ENCODE measurements around the gene CD19. TPM values are rescaled to one million over a fixed set of nuclear protein-coding genes. Genes with fewer than 3 reads are reported as not detected.
"Not testable (repeated sequence)": the region's sequence is repeated elsewhere in the genome, so short reads cannot be mapped to it uniquely, and the experiment has no call there.

CD19 gene
- total RNA-seq, 1 donor from 2014 or later, result not detected

DNA sequence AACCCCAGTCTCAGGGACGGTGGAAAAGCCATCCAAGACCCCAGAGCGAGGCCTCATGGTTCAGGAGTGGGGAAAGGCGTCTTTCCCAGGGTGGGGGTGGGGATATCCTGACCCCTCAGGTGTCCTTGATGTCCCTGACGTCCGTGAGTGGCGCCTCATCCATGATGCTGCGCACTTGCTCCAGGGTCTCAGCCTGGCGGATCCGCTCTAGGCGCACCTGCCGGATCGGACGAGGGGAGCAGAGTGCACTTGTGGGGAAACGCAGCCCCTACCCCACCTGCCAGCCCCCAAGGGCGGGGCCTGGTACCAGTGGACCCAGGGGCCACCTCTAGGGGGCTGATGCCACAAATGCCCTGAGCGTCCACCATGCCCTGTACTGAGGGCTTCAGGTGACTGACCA lies 26.9 kb upstream of the CD19 start:
- ATAC-seq (ENCODE audit: poor library complexity), result no peak
- intact Hi-C loops (cut with DNase I), result no loop called here
- no peak for DNase-seq

DNA sequence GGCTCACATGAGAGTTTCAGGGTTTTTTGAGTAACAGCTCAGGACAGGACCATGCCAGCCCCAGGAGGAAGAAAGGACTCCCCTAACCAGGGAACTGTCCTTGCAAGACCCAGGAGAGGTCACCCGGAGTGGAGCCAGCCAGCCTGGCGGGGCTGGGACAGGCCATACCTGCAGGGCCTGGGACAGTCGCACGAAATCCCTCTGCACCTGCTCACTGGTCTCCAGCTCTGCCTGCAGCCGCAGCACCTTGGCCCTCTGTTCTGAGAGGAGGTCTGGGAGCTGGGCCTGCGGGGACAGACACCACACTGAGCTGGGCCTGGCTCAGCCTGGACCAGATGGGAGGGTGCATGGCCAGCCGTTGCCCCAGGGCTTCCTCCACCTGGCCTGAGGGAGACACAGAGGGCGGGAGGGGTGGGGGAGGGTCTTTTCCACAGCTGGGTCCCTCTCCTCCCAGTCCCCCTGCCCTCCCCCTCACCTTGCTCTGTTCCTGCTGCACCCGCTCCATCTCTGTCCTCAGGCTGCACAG lies 26.5 kb upstream of the CD19 start:
- ATAC-seq (ENCODE audit: poor library complexity) (no peak), DNase-seq (no peak)
- intact Hi-C loops (cut with DNase I), result no loop called here

DNA sequence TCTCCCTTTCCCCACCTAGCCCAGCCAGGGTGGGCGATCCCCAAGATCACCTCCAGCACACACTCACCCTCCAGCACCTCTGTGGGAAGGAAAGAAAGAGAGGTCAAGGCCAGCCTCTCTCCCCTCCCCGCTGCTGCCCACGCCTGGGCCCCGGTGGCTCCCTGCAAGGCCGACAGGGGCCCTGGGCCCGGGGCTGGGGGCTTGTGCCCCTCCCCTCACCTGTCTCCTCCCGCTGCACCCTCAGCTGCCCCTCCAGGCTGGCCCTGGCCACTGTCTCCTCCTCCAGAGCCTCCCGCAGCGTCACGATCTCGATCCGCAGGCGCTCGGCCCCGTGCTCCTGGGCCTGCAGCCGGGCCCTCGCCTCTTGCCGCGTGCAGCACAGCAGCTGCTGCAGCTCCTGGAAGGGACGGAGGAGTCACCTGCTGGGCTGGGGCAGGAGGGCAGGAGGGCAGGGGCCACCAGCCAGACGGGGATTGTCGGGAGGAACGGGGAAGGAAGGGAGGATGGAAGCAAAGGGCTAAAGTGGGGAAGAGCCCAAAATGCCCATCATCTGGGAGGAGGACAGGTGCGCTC lies 25.9 kb upstream of the CD19 start:
- intact Hi-C loops (cut with DNase I), result no loop called here
- DNase-seq, result no peak
- ATAC-seq (ENCODE audit: poor library complexity), result no peak

DNA sequence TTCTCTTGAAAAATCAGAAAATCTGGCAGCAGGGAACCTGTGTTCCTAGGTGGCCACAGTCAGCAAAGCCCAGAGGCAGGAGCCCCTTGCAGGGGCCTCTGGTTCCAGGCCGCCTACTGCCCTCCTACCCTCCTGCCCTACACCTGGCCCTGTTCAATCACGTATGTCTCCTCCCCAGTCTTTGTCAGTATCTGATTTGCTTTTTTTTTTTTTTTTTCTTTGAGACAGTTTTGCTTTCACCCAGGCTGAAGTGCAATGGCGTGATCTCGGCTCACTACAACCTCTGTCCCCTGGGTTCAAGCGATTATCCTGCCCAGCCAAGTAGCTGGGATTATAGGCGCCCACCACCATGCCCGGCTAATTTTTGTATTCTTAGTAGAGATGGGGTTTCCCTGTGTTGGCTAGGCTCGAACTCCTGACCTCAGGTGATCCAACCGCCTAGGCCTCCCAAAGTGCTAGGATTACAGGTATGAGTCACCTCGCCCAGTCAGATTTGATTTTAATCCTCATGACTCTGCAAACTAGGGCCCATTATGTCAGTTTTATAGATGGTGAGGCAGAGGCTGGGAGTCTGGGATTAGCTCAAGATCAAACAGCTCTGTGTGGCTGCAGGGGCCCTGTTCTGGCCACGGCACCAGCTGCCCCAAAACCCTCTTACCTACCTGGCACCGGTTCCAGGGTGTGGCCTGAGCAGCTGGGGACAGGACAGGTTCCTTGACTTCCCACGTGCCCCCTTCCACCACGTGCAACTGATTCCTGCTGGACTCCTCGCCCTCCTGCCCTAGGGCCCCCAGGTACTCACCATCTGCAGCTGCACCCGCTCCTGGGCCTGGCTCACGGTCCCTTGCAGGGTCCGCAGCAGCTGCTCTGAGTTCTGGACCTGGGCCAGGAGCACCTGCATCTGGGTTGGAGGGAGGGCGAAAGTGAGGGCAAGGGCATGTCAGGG lies 21.4 kb upstream of the CD19 start:
- DNase-seq (no peak), ATAC-seq (ENCODE audit: poor library complexity) (no peak)
- intact Hi-C loops (cut with DNase I), result no loop called here

DNA sequence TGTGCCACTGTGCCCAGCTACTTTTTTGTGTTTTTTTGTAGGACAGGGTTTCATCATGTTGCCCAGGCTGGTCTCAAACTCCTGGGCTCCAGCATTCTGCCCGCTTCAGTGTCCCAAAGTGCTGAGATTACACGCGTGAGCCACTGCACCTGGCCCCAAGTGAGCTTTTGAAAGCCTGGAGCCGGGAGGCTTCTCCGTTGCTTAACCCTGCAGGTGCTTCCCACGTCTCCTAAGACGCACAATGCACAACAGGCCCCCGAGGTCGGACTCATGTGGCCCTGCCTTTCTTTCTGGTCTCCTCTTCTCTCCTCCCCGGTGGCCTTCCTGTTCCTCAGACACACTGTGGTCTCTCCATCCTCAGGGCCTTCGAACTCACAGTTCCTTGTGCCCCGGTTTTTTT lies 19.2 kb upstream of the CD19 start:
- intact Hi-C loops (cut with DNase I), result no loop called here
- ATAC-seq (ENCODE audit: poor library complexity) (no peak), DNase-seq (no peak)

DNA sequence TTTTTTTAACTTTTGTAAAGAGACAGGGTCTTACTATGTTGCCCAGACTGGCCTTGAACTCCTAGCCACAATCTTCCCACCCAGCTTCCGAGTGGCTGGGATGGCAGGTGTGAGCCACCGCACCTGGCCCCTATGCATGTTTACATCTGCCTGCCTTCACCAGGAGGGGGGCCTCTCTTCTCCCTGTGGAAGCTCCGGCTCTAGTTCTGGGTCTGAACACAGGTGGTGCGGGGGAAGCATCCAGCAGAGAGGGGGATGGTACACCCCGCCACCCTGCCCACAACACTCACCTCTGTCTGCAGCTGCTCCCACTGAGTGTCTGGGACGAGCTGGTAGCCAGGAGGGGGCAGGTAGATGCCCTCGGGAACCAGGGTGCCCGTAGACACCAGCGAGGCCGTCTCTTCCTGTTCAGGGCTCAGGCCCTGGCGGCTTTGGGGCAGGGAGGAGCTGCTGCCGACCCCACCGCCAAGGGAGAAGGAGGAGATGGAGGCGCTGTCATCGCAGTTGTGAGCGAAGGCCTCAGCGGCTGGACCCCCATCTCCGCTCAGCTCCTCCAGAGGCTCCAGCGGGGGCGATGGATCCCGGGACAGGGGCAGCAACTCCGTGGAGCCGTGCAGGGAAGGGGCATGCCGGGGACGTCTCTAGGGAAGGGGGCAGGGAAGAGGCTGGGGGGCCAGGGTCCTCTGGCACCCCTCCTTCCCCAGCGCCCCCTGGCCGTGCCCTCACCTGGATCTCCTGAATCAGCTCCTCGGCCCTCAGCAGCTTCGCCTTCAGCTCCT lies 17.6 kb upstream of the CD19 start:
- DNase-seq (no peak), ATAC-seq (ENCODE audit: poor library complexity) (no peak)
- intact Hi-C loops (cut with DNase I), result no loop called here

DNA sequence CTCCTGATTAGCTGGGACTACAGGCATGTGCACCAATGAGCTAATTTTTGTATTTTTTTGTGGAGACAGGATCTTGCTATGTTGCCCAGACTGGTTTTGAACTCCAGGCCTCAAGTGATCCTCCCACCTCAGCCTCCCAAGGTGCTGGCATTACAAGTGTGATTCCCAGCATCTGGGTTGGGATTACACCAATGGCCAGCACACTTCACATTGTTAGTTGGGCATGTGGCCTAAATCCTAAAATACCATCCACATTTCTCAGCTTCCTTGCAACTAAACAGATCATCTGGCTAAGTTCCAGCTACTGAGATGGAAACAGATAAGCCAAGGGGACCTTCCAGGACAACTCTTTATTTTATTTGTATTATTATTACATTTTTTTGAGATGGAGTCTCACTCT lies 16.6 kb upstream of the CD19 start:
- no peak for DNase-seq
- intact Hi-C loops (cut with DNase I), result no loop called here
- ATAC-seq (ENCODE audit: poor library complexity), result no peak

DNA sequence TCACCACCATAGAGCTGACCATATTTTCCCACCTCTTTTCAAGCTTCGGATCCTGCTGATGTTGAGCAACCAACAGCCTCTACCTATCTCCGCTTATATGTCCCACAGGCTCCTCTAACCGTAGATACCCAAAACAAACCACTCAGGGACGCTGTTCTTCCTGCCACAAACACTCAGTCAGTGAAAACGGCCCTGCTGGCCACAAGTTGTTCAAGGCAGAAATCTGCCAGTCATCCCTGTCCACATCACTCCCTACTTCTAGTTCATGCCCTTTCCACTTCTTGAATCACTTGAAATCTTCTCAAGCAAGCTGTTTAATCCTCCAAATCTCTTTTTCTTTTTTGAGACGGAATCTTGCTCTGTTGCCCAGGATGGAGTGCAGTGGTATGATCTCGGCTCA lies 14.7 kb upstream of the CD19 start:
- intact Hi-C loops (cut with DNase I), result no loop called here
- DNase-seq (no peak), ATAC-seq (ENCODE audit: poor library complexity) (no peak)

DNA sequence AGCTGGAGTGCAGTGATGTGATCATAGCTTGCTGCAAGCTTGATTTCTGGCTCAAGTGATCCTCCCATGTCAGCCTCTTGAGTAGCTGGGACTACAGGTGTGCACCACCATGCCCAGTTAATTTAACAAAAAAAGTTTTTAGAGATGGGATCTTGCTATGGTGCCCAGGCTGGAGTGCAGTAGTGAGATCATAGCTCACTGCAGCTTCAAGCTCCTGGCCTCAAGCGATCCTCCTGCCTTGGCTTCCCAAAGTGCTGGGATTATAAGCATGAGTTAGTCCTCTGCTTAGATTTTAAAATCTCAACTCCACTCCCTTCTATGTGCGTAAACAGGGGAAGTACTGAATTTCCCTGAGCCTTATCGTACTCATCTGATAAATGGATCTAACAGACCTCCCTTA lies 13.1 kb upstream of the CD19 start:
- no peak for ATAC-seq (ENCODE audit: poor library complexity)
- intact Hi-C loops (cut with DNase I), result no loop called here
- no peak for DNase-seq

DNA sequence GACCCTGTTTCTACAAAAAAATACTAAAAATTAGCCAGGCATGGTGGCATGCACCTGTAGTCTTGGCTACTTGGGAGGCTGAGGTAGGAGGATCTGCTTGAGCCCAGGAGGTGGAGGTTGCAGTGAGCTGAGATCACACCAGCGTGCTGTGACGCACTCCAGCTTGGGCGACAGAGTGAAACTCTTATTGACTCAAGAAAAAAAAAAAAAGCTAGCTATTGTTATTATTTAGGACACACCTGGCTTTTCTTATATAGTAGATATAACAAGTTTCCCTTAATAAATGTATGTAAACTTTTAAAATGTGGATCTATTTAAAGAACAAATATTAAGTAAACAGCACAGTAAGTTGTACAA lies 8.6 kb upstream of the CD19 start:
- DNase-seq, result no peak
- intact Hi-C loops (cut with DNase I), result no loop called here
- ATAC-seq (ENCODE audit: poor library complexity), result no peak

DNA sequence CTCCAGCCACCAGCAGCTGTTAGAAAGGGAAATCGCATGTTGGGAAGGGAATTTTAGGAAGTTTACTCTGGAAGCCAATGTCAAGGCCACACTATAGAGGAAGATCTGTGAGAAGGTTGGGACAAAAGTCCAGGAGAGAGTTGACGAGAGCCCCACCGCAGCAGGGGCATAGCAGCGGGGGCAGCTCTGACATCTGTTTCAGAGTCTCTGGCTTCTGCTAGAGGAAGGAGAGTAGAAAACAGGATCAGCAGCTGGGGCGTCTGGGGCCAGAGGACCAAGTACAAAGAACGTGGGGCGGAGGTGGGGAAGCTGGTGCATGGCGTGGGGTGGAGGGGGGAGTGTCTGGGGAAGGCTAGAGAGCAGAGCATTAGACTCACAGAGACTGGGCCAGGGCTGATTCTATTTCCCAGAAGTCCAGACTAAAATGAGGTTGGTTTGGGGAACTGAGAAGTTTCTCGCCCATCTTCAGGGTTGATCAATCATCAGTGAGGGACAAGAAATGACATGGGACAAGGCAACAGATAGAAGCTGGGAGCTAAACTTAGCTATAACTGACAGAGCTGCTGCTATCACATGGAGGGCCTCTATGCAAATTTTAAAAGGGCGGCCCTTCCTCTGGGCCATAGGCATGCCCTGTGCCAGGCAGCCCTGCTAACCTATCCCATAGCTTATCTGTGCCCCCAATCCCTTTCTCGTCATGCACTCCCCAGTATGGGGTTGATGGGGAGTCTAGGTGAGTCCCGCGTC lies 7.9 kb upstream of the CD19 start:
- ATAC-seq (ENCODE audit: poor library complexity) (no peak), DNase-seq (no peak)
- intact Hi-C loops (cut with DNase I), result no loop called here

DNA sequence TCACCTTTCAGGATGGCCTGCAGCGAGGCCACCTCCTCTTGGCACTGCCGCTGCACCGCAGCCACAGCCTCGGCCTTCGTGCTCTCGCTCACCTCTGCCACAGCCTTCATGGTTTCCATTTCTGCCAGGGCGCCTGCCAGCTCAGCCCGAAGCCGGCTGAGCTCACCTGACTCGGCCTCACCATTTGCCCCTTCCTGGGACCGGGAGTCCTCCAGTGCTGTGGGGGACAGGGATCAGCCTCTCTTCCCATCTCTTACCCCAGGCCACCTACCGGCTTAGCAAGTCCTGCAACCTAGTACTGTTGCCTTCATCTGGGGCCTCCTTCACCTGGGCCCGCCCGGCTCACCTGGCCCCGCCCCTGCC lies 7.4 kb upstream of the CD19 start:
- no peak for ATAC-seq (ENCODE audit: poor library complexity)
- DNase-seq, result no peak
- intact Hi-C loops (cut with DNase I), result no loop called here

DNA sequence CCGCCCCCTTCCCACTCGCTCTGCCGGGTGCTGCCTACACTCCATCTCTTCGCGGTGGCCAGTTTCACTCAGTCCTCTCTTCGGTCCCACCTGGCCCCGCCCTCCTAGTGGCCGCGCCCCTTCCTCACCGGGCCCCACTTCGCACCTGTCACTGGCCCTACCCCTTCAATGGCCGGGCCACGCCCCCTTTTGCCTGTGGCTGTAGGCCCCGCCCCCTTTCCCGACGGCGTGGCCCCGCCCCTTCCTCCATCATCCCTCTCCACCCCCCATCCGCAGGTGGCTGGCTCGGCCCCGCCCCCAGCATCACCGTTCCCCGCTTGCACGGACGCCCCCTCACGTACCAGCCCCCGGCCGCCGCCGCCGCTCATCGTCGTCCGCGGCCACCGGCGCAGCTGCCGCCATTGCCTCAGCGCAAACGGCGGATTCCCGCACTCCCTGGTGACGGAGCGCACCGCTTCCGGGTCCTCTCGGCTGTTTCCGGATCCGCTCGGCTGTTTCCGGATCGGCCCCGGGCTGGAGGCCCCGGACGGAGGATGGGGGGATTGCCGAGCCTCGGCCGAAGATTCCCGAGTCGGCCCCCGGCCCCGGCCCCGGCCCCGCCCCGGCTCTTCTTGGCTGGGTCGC lies 6.9 kb upstream of the CD19 start, which contains the start of gene RABEP2:
Gene RABEP2 (minus strand): TSS at position 477 of the 624 bp plus-strand sequence. CDS start 75 bp downstream, at position 402.
- peak; percentile 96 for DNase-seq
- intact Hi-C loops (cut with DNase I), result no loop called here
- peak; percentile 96 for ATAC-seq (ENCODE audit: poor library complexity)

DNA sequence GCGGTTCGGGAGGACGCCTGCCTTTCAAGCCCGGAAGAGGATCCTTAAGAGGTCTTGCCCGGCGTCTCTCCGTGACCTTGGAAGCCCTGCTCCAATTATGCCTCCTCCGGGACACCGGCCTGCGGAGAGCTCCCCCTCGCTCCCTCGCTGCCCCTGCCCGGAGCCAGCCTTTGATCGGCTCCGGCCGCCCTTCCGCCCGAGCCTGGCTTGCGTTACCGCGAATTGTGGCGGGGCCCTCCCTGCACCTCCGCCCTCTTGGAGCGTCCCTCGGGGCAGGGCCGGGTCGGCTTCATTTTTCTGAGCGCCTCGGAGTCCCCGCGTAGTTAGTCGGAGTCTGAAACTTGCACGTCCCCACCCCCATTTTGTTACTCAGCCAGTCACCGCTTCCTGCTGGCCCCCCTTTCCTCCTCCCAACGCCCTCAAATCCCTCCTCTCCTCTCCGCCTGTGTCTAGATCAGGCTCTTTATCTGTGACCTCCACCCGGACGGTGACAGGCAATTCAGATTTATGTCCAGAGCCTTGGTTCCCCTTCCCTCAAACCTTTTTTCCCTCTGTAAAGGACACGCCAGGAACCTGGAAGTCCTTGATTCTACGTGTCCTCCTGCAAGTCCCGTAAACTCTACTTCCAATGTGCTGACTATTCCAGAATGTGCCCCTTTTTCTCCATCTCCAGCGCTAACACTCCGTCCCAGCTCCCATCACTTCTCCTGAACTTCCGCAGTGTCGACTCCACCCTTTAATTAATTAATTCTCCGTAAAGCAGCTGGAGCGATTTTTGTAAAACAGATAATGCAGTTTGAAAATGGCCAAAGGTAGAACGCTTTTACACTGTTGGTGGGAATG lies 6.2 kb upstream of the CD19 start:
- intact Hi-C loops (cut with DNase I), result no loop called here

DNA sequence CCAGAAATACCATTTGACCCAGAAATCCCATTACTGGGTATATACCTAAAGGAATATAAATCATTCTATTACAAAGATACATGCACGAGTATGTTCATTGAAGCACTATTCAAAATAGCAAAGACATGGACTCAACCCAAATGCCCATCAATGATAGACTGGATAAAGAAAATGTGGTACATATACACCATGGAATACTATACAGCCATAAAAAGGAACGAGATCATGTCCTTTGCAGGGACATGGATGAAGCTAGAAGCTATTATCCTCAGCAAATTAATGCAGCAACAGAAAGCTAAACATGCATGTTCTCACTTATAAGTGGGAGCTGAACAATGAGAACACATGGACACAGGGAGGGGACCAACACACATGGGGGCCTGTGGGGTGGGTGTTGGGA lies 5.5 kb upstream of the CD19 start:
- DNase-seq; ATAC-seq (ENCODE audit: poor library complexity); intact Hi-C loops (cut with DNase I): not testable (repeated sequence)

More for the DNA sequence above, 6.2 kb upstream of the CD19 start:
- DNase-seq (peak; percentile 89), ATAC-seq (ENCODE audit: poor library complexity) (peak; percentile 75)

DNA sequence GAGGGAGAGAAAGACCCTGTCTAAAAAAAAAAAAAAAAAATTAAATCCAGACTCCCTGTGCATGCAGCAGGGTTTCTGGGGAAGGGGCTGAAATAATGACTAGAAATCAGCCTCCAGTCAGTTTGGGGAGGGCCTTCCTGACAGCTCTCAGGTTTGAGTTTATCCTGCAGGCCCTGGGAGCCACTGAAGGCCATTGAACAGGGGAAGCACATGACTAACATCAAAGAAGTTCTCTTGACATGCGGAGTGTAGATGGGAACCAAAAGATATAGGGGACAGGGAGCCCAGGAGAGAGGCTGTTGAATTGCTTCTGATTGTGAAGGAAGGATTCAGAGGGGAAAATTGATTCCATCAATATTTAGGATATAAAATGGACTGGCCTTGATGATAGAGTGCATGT lies 4.0 kb upstream of the CD19 start:
- ATAC-seq (ENCODE audit: poor library complexity) (no peak), DNase-seq (no peak)
- intact Hi-C loops (cut with DNase I), result no loop called here

DNA sequence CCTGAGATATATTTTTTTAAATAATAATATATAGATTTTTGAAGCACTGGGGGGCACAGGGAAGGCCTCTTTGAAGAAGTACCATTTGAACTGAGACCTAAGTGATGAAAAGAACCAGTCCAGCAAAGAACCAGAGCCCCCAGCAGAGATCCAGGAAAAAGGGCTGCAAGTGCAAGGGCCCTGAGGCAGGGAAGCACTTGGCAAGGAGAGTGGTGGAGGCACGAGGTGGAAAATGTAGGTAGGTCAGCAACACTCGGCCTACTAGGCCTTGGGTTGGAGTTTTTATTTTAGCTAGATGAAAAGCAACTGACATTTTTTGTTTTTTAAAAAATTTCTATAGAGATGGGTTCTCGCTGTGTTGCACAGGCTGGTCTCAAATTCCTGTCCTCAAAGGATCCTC lies 1.6 kb upstream of the CD19 start:
- intact Hi-C loops (cut with DNase I), result no loop called here
- no peak for DNase-seq
- no peak for ATAC-seq (ENCODE audit: poor library complexity)

DNA sequence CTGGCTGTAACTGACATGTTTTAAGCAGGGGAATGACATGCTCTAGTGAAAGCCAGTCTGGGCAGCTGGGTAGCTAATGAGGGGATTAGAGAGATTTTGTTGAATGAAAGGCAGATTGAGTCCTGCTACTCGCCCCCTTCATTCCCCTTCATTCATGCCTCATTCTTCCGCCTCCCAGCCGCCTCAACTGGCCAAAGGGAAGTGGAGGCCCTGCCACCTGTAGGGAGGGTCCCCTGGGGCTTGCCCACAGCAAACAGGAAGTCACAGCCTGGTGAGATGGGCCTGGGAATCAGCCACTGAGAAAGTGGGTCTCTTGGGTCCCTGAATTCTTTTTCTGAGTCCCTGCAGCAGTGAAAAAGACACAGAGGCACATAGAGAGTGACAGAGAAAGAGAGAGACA lies 1.1 kb upstream of the CD19 start:
- ATAC-seq (ENCODE audit: poor library complexity) (no peak), DNase-seq (no peak)
- intact Hi-C loops (cut with DNase I), result no loop called here
